Activated T-helper 2 cell treated with anti-CD3 and anti-CD28 coated beads, Interferon-gamma antibody, Interleukin-2, Interleukin-4, amounts not matched to agents 10 μg/mL and 5 μg/mL and 100 μg/mL, durations not matched to agents 14 hours and 24 hours and 36 hours (primary cell): ENCODE data around the gene DGKE. TPM values are rescaled to one million over a fixed set of nuclear protein-coding genes. Genes with fewer than 3 reads are reported as not detected.

Experiments used
- DNase-seq: peaks from one replicate; pipeline ENCODE4 v3.0.0; 2021; ENCODE audit warnings: low spot score
- H3K27ac Mint-ChIP-seq: one replicate; pipeline ENCODE4 v1.8.0; 2021; ENCODE audit warnings: mixed read lengths
- H3K27me3 Mint-ChIP-seq: one replicate; pipeline ENCODE4 v1.8.0; 2021; ENCODE audit warnings: low read depth, mixed read lengths
- H3K36me3 Mint-ChIP-seq: one replicate; pipeline ENCODE4 v1.8.0; 2021; ENCODE audit warnings: low read depth, mixed read lengths
- H3K4me1 Mint-ChIP-seq: one replicate; pipeline ENCODE4 v1.8.0; 2021; ENCODE audit warnings: low read depth, mixed read lengths
- H3K4me3 Mint-ChIP-seq: one replicate; pipeline ENCODE4 v1.8.0; 2021; ENCODE audit warnings: low read depth, mild to moderate bottlenecking, moderate library complexity, mixed read lengths
- H3K9me3 Mint-ChIP-seq: one replicate; pipeline ENCODE4 v1.8.0; 2021; ENCODE audit warnings: mixed read lengths
- intact Hi-C: fragments of 100-400 bp; cut with micrococcal nuclease; formaldehyde crosslinking; loops from one replicate; pipeline ENCODE4 v1.15.1; 2023
- total RNA-seq: library from RNA; stranded (reverse); gene quantifications from 2 replicates; pipeline ENCODE4 v1.2.3, GENCODE V29; 2022

Gene DGKE
- total RNA-seq, 1 donor from 2014 or later = 28.9 TPM

GRCh38 chr17:56887552-56888467 lies 53.9 kb downstream of the DGKE start:
- H3K27me3 Mint-ChIP-seq = no peaks in the 10 kb centered on the region
- DNase-seq = no peak
- peaks cover 13% of the 10 kb centered on the region for H3K4me1 Mint-ChIP-seq
- no peak overlapping the region for H3K4me3 Mint-ChIP-seq
- H3K36me3 Mint-ChIP-seq = peaks cover 75% of the 10 kb centered on the region
- H3K27ac Mint-ChIP-seq = no peak overlapping the region
- H3K9me3 Mint-ChIP-seq = peaks cover 18% of the 10 kb centered on the region
- intact Hi-C loops = no loop called here

GRCh38 chr17:56890390-56890789 lies 56.4 kb downstream of the DGKE start:
- no peak overlapping the region for H3K27ac Mint-ChIP-seq
- peaks cover 8% of the 10 kb centered on the region for H3K4me1 Mint-ChIP-seq
- no peak overlapping the region for H3K4me3 Mint-ChIP-seq
- no peaks in the 10 kb centered on the region for H3K27me3 Mint-ChIP-seq
- H3K9me3 Mint-ChIP-seq = peaks cover 18% of the 10 kb centered on the region
- H3K36me3 Mint-ChIP-seq = peaks cover 91% of the 10 kb centered on the region
- DNase-seq = no peak
- intact Hi-C loops = no loop called here

- Mint-ChIP-seq H3K27ac (no peak overlapping the region), H3K27me3 (no peaks in the 10 kb centered on the region), H3K9me3 (peaks cover 18% of the 10 kb centered on the region), H3K4me3 (no peak overlapping the region), H3K4me1 (peaks cover 9% of the 10 kb centered on the region), H3K36me3 (peaks cover 95% of the 10 kb centered on the region)
- intact Hi-C loops = no loop called here
- no peak for DNase-seq
Observed at GRCh38 chr17:56890906-56891674, 57.1 kb downstream of the DGKE start.

GRCh38 chr17:56891751-56892150 lies 57.8 kb downstream of the DGKE start:
- intact Hi-C loops = loop anchor here (1.0 kb wide), 1 partner anchor 49 kb away; no protein-coding TSS in a partner anchor
- no peak overlapping the region for H3K27ac Mint-ChIP-seq
- H3K36me3 Mint-ChIP-seq = peaks cover 91% of the 10 kb centered on the region
- H3K9me3 Mint-ChIP-seq = peaks cover 18% of the 10 kb centered on the region
- peaks cover 9% of the 10 kb centered on the region for H3K4me1 Mint-ChIP-seq
- H3K27me3 Mint-ChIP-seq = no peaks in the 10 kb centered on the region
- peak; percentile 23 for DNase-seq
- no peak overlapping the region for H3K4me3 Mint-ChIP-seq

- H3K4me3 Mint-ChIP-seq = no peak overlapping the region
- DNase-seq = no peak
- H3K36me3 Mint-ChIP-seq = peaks cover 88% of the 10 kb centered on the region
- H3K27me3 Mint-ChIP-seq = no peaks in the 10 kb centered on the region
- H3K9me3 Mint-ChIP-seq = peaks cover 14% of the 10 kb centered on the region
- H3K27ac Mint-ChIP-seq = no peak overlapping the region
- H3K4me1 Mint-ChIP-seq = peaks cover 7% of the 10 kb centered on the region
- intact Hi-C loops = loop anchor here (1.0 kb wide), 1 partner anchor 48 kb away; no protein-coding TSS in a partner anchor
Observed at GRCh38 chr17:56892333-56892732, 58.4 kb downstream of the DGKE start.

GRCh38 chr17:56893503-56893902 lies 59.6 kb downstream of the DGKE start:
- Mint-ChIP-seq H3K4me3 (no peak overlapping the region), H3K27ac (no peak overlapping the region), H3K4me1 (peaks cover 7% of the 10 kb centered on the region), H3K27me3 (no peaks in the 10 kb centered on the region), H3K9me3 (peaks cover 4% of the 10 kb centered on the region), H3K36me3 (peaks cover 88% of the 10 kb centered on the region)
- intact Hi-C loops = no loop called here
- no peak for DNase-seq

GRCh38 chr17:56894859-56895455 lies 61.0 kb downstream of the DGKE start:
- Mint-ChIP-seq H3K4me1 (peaks cover 7% of the 10 kb centered on the region), H3K4me3 (no peak overlapping the region), H3K36me3 (peaks cover 84% of the 10 kb centered on the region), H3K9me3 (no peaks in the 10 kb centered on the region), H3K27me3 (no peaks in the 10 kb centered on the region), H3K27ac (peak overlapping the region; percentile 4)
- DNase-seq = no peak
- intact Hi-C loops = no loop called here

- Mint-ChIP-seq H3K36me3 (peaks cover 82% of the 10 kb centered on the region), H3K4me3 (no peak overlapping the region), H3K27me3 (no peaks in the 10 kb centered on the region), H3K9me3 (no peaks in the 10 kb centered on the region), H3K4me1 (peaks cover 7% of the 10 kb centered on the region), H3K27ac (no peak overlapping the region)
- intact Hi-C loops = no loop called here
- no peak for DNase-seq
Observed at GRCh38 chr17:56896217-56896967, 62.4 kb downstream of the DGKE start.

GRCh38 chr17:56896968-56897359 lies 63.0 kb downstream of the DGKE start:
- H3K9me3 Mint-ChIP-seq = no peaks in the 10 kb centered on the region
- peaks cover 81% of the 10 kb centered on the region for H3K36me3 Mint-ChIP-seq
- no peak overlapping the region for H3K27ac Mint-ChIP-seq
- H3K4me3 Mint-ChIP-seq = no peak overlapping the region
- no peak for DNase-seq
- peaks cover 7% of the 10 kb centered on the region for H3K4me1 Mint-ChIP-seq
- intact Hi-C loops = no loop called here
- no peaks in the 10 kb centered on the region for H3K27me3 Mint-ChIP-seq

- peaks cover 1% of the 10 kb centered on the region for H3K4me1 Mint-ChIP-seq
- intact Hi-C loops = no loop called here
- no peak overlapping the region for H3K4me3 Mint-ChIP-seq
- H3K27ac Mint-ChIP-seq = peak overlapping the region; percentile 25
- no peak for DNase-seq
- no peaks in the 10 kb centered on the region for H3K27me3 Mint-ChIP-seq
- H3K9me3 Mint-ChIP-seq = no peaks in the 10 kb centered on the region
- peaks cover 81% of the 10 kb centered on the region for H3K36me3 Mint-ChIP-seq
Observed at GRCh38 chr17:56897646-56898424, 63.9 kb downstream of the DGKE start.

GRCh38 chr17:56898874-56899273 lies 64.9 kb downstream of the DGKE start:
- H3K27ac Mint-ChIP-seq = no peak overlapping the region
- intact Hi-C loops = no loop called here
- no peaks in the 10 kb centered on the region for H3K9me3 Mint-ChIP-seq

GRCh38 chr17:56899403-56899802 lies 65.5 kb downstream of the DGKE start:
- no peak overlapping the region for H3K4me3 Mint-ChIP-seq
- no peaks in the 10 kb centered on the region for H3K9me3 Mint-ChIP-seq

More at GRCh38 chr17:56898874-56899273, 64.9 kb downstream of the DGKE start:
- Mint-ChIP-seq H3K4me3 (no peak overlapping the region), H3K27me3 (no peaks in the 10 kb centered on the region), H3K4me1 (peaks cover 1% of the 10 kb centered on the region), H3K36me3 (peaks cover 80% of the 10 kb centered on the region)
- no peak for DNase-seq

More at GRCh38 chr17:56899403-56899802, 65.5 kb downstream of the DGKE start:
- peaks cover 5% of the 10 kb centered on the region for H3K4me1 Mint-ChIP-seq
- no peaks in the 10 kb centered on the region for H3K27me3 Mint-ChIP-seq
- intact Hi-C loops = no loop called here
- no peak overlapping the region for H3K27ac Mint-ChIP-seq
- DNase-seq = no peak
- peaks cover 80% of the 10 kb centered on the region for H3K36me3 Mint-ChIP-seq
